ENCODE data around the gene OSBPL10.

DNA sequence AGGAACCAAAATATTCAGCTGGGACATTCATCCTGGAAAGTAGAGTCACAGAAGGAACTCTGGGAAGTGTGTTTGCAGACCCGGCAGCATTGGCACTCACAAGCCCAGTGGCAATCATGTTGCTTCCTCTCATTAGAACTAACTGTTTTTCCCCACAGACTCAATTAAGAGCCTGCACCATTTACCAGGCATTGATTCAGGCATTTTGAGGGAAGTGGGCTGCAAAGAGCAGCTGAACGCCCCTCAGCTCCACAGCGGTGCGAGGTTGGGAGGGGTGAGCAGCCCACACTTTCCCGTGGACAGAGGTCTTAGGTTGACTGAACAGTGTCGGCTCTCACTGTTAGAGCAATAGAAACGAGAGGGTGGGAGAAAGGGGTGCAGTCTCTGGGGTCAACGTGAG is 304.5 kb downstream of the OSBPL10 start:
- TF ChIP-seq CTCF (IDR thresholded peaks at IDR 0.05): no peak
- TF ChIP-seq POLR2AphosphoS5 (IDR thresholded peaks at IDR 0.05): no peak
- TF ChIP-seq POLR2A (IDR thresholded peaks at IDR 0.05): no peak

Data from prostate gland (tissue), 2 donors.